CD4-positive, alpha-beta T cell treated with Interleukin-6 for 4 hours (primary cell): ENCODE results near the gene TRAPPC8.
A peak's percentile ranks its signal among the peaks of the same experiment; 100 is the strongest.
"Not testable (repeated sequence)": the region's sequence is repeated elsewhere in the genome, so short reads cannot be mapped to it uniquely, and the experiment has no call there.

Source experiments
- DNase-seq: peaks from one replicate; pipeline ENCODE4 v3.0.0-alpha.2; 2020; ENCODE audit warnings: mixed read lengths

Gene TRAPPC8

GRCh38 chr18:31942999-31943877 lies at the start of gene TRAPPC8:
TSS of gene TRAPPC8 (minus strand) at chr18:31943128. CDS start at chr18:31942764, 364 bp downstream.
- peak; percentile 90 for DNase-seq

GRCh38 chr18:31990823-31991222 lies 47.9 kb upstream of the TRAPPC8 start:
- DNase-seq, result no peak

- no peak for DNase-seq
Observed at GRCh38 chr18:31983976-31984375, 41.0 kb upstream of the TRAPPC8 start.

- DNase-seq, result no peak
Observed at GRCh38 chr18:31983020-31983419, 40.1 kb upstream of the TRAPPC8 start.

- DNase-seq, result no peak
Observed at GRCh38 chr18:31980863-31981262, 37.9 kb upstream of the TRAPPC8 start.

- DNase-seq, result no peak
Observed at GRCh38 chr18:31979714-31980113, 36.8 kb upstream of the TRAPPC8 start.

- no peak for DNase-seq
Observed at GRCh38 chr18:31978616-31979015, 35.7 kb upstream of the TRAPPC8 start.

GRCh38 chr18:31977270-31977872 lies 34.4 kb upstream of the TRAPPC8 start:
- DNase-seq, result peak; percentile 54

GRCh38 chr18:31976242-31976641 lies 33.3 kb upstream of the TRAPPC8 start:
- DNase-seq, result no peak

- DNase-seq, result no peak
Observed at GRCh38 chr18:31973929-31974546, 31.1 kb upstream of the TRAPPC8 start.

GRCh38 chr18:31970617-31971016 lies 27.7 kb upstream of the TRAPPC8 start:
- DNase-seq, result no peak

- no peak for DNase-seq
Observed at GRCh38 chr18:31965316-31965970, 22.5 kb upstream of the TRAPPC8 start.

GRCh38 chr18:31957728-31958127 lies 14.8 kb upstream of the TRAPPC8 start:
- DNase-seq, result no peak

GRCh38 chr18:31954349-31954748 lies 11.4 kb upstream of the TRAPPC8 start:
- DNase-seq, result no peak

- DNase-seq, result not testable (repeated sequence)
Observed at GRCh38 chr18:31953699-31954098, 10.8 kb upstream of the TRAPPC8 start.

- no peak for DNase-seq
Observed at GRCh38 chr18:31952223-31952622, 9.3 kb upstream of the TRAPPC8 start.

- DNase-seq, result no peak
Observed at GRCh38 chr18:31950583-31950982, 7.7 kb upstream of the TRAPPC8 start.

- not testable (repeated sequence) for DNase-seq
Observed at GRCh38 chr18:31948349-31948748, 5.4 kb upstream of the TRAPPC8 start.

GRCh38 chr18:31946305-31947046 lies 3.5 kb upstream of the TRAPPC8 start:
- no peak for DNase-seq

GRCh38 chr18:31943878-31944816 lies 1.2 kb upstream of the TRAPPC8 start:
- no peak for DNase-seq

GRCh38 chr18:31942291-31942998 lies 483 bp downstream of the TRAPPC8 start:
- DNase-seq, result no peak
